Measurements from ENCODE around the gene MNS1.

Gene MNS1

DNA sequence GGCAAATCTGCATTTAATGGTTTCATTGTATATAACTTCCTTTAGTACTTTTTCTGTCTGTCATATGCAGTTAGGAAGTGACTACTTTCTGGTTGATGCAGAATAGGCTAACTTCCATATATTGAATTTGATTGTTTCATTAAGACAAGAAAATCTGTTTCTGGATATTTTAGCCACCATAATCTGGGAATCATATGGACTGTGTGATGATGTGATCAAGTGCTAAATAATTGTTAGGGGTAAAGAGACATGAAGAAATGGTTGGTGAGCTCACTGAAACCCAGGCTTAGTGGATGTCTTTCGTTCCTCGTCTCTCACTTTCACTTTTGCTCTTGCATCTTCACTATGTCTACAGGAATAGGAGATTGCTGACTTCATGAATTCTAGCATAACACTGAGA, 3.5 kb upstream of the MNS1 start:
- Histone ChIP-seq H3K4me3 (ENCODE audit: low read depth, low read length) (no peak overlapping the region), H3K4me1 (ENCODE audit: control insufficient read depth in 1 of 2, insufficient read depth in 2 of 2, low read length in 2 of 2) (no peaks in the 10 kb centered on the region), H3K27me3 (ENCODE audit: insufficient read depth, low read length) (no peaks in the 10 kb centered on the region), H2BK12ac (ENCODE audit: low read length) (no peak overlapping the region), H3K79me2 (ENCODE audit: control insufficient read depth, insufficient read depth, low read length, poor library complexity) (no peaks in the 10 kb centered on the region), H3K23ac (ENCODE audit: low read length) (no peak overlapping the region), H3K9me3 (ENCODE audit: insufficient read depth, low read depth, low read length) (no peaks in the 10 kb centered on the region), H2AK5ac (ENCODE audit: low read length) (no peak overlapping the region), H4K12ac (ENCODE audit: low read depth, low read length) (no peak overlapping the region), H3K4ac (ENCODE audit: low read depth, low read length) (no peak overlapping the region), H4K91ac (ENCODE audit: low read depth, low read length) (no peak overlapping the region), H2AFZ (ENCODE audit: insufficient read depth, low read length, poor library complexity) (no peak overlapping the region), H4K8ac (ENCODE audit: low read depth, low read length) (no peak overlapping the region), H3K18ac (ENCODE audit: low read length) (no peak overlapping the region), H3K14ac (ENCODE audit: low read length) (no peak overlapping the region), H3K79me1 (ENCODE audit: low read length) (no peaks in the 10 kb centered on the region), H2BK120ac (ENCODE audit: insufficient read depth, low read length, poor library complexity) (no peak overlapping the region), H3K9ac (ENCODE audit: low read length) (no peak overlapping the region), H3K4me2 (ENCODE audit: low read length) (no peak overlapping the region), H2BK5ac (ENCODE audit: low read depth, low read length, poor library complexity) (no peak overlapping the region), H3K27ac (ENCODE audit: low read depth, low read length) (no peak overlapping the region), H3K36me3 (ENCODE audit: control insufficient read depth in 1 of 2, insufficient read depth in 2 of 2, low read length in 2 of 2) (no peaks in the 10 kb centered on the region)
- DNase-seq: no peak
- WGBS (ENCODE audit: extremely low coverage, insufficient coverage, insufficient read length): no CpG with 5 or more reads among the region's 2 CpGs

DNA sequence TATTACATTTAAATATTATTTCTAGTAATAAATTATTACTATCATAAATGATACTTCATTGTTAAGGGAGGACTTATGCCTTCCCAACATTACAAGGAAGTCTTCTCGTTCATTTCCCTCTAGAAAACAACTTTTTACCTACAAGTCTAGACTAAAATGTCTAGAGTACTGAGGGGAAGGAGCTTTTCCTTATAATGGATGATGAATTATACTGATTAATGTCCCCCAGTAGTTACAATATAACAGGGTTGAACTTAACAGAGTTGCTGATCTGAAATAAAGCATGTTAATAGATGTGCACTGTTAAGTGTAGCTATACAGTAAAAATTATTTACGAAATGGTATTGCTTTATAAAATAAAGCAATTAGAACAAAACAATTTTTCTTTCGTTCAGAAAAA, 2.7 kb upstream of the MNS1 start:
- Histone ChIP-seq H3K18ac (ENCODE audit: low read length) (no peak overlapping the region), H3K4me2 (ENCODE audit: low read length) (no peak overlapping the region), H3K27me3 (ENCODE audit: insufficient read depth, low read length) (no peaks in the 10 kb centered on the region), H3K9ac (ENCODE audit: low read length) (no peak overlapping the region), H2AFZ (ENCODE audit: insufficient read depth, low read length, poor library complexity) (no peak overlapping the region), H3K23ac (ENCODE audit: low read length) (no peak overlapping the region), H3K14ac (ENCODE audit: low read length) (no peak overlapping the region), H4K8ac (ENCODE audit: low read depth, low read length) (no peak overlapping the region), H2AK5ac (ENCODE audit: low read length) (no peak overlapping the region), H4K12ac (ENCODE audit: low read depth, low read length) (no peak overlapping the region), H3K4me1 (ENCODE audit: control insufficient read depth in 1 of 2, insufficient read depth in 2 of 2, low read length in 2 of 2) (no peaks in the 10 kb centered on the region), H3K9me3 (ENCODE audit: insufficient read depth, low read depth, low read length) (no peaks in the 10 kb centered on the region), H3K27ac (ENCODE audit: low read depth, low read length) (no peak overlapping the region), H3K79me1 (ENCODE audit: low read length) (no peaks in the 10 kb centered on the region), H3K4me3 (ENCODE audit: low read depth, low read length) (no peak overlapping the region), H3K79me2 (ENCODE audit: control insufficient read depth, insufficient read depth, low read length, poor library complexity) (no peaks in the 10 kb centered on the region), H2BK120ac (ENCODE audit: insufficient read depth, low read length, poor library complexity) (no peak overlapping the region), H3K4ac (ENCODE audit: low read depth, low read length) (no peak overlapping the region), H3K36me3 (ENCODE audit: control insufficient read depth in 1 of 2, insufficient read depth in 2 of 2, low read length in 2 of 2) (no peaks in the 10 kb centered on the region), H4K91ac (ENCODE audit: low read depth, low read length) (no peak overlapping the region), H2BK5ac (ENCODE audit: low read depth, low read length, poor library complexity) (no peak overlapping the region), H2BK12ac (ENCODE audit: low read length) (no peak overlapping the region)
- DNase-seq: no peak
- WGBS (ENCODE audit: extremely low coverage, insufficient coverage, insufficient read length): no CpG with 5 or more reads among the region's 3 CpGs

DNA sequence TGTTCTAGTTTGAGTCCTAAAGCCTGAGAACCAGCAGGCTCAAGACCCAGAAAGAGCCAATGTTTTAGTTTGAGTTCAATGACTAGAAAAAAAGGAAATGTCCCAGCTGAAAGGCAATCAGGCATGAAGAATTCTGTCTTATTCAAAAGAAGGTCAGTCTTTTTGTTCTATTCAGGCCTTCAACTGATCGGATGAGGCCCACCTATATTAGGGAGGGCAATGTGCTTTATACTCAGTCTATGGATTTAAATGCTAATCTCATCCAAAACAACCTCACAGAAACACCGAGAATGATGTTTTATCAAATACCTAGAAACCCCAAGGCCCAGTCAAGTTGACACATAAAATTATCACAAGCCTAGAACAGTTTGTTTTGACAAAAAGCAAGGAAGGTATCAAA, 4.0 kb downstream of the MNS1 start:
- no peak overlapping the region for H3K27ac ChIP-seq (ENCODE audit: low read depth, low read length)
- no CpG with 5 or more reads among the region's 2 CpGs for WGBS (ENCODE audit: extremely low coverage, insufficient coverage, insufficient read length)
- H2AK5ac ChIP-seq (ENCODE audit: low read length): no peak overlapping the region
- no peak overlapping the region for H2BK12ac ChIP-seq (ENCODE audit: low read length)
- no peaks in the 10 kb centered on the region for H3K4me1 ChIP-seq (ENCODE audit: control insufficient read depth in 1 of 2, insufficient read depth in 2 of 2, low read length in 2 of 2)
- H3K79me1 ChIP-seq (ENCODE audit: low read length): no peaks in the 10 kb centered on the region
- no peak overlapping the region for H3K18ac ChIP-seq (ENCODE audit: low read length)
- H2AFZ ChIP-seq (ENCODE audit: insufficient read depth, low read length, poor library complexity): no peak overlapping the region
- no peak overlapping the region for H4K91ac ChIP-seq (ENCODE audit: low read depth, low read length)
- no peak overlapping the region for H2BK5ac ChIP-seq (ENCODE audit: low read depth, low read length, poor library complexity)
- DNase-seq: no peak
- H3K14ac ChIP-seq (ENCODE audit: low read length): no peak overlapping the region
- H3K9ac ChIP-seq (ENCODE audit: low read length): no peak overlapping the region
- no peaks in the 10 kb centered on the region for H3K36me3 ChIP-seq (ENCODE audit: control insufficient read depth in 1 of 2, insufficient read depth in 2 of 2, low read length in 2 of 2)
- no peak overlapping the region for H3K4me3 ChIP-seq (ENCODE audit: low read depth, low read length)
- H3K23ac ChIP-seq (ENCODE audit: low read length): no peak overlapping the region
- H3K9me3 ChIP-seq (ENCODE audit: insufficient read depth, low read depth, low read length): no peaks in the 10 kb centered on the region
- no peak overlapping the region for H4K8ac ChIP-seq (ENCODE audit: low read depth, low read length)
- H3K27me3 ChIP-seq (ENCODE audit: insufficient read depth, low read length): no peaks in the 10 kb centered on the region
- H3K4ac ChIP-seq (ENCODE audit: low read depth, low read length): no peak overlapping the region
- H4K12ac ChIP-seq (ENCODE audit: low read depth, low read length): no peak overlapping the region
- no peak overlapping the region for H3K4me2 ChIP-seq (ENCODE audit: low read length)
- no peaks in the 10 kb centered on the region for H3K79me2 ChIP-seq (ENCODE audit: control insufficient read depth, insufficient read depth, low read length, poor library complexity)
- no peak overlapping the region for H2BK120ac ChIP-seq (ENCODE audit: insufficient read depth, low read length, poor library complexity)

DNA sequence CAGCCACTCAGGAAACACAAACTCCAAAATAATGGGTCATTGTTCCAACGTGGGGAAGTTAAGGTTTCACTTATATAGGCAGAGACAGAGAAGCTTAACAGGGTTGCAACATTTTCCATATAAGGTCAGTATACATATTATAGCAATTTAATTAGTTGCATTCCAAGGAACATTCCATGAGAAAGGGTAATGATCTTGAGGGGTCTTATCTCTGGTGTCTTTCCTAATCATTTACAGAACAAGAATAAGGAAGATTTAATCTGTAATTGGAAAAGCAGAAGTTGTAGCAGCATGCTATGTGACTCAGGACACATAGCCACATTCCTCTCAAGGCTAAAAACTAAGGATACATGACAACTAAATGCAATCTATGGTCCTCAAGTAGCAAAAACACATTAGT, 4.9 kb downstream of the MNS1 start:
- Histone ChIP-seq H3K9ac (ENCODE audit: low read length) (no peak overlapping the region), H3K27ac (ENCODE audit: low read depth, low read length) (no peak overlapping the region), H3K23ac (ENCODE audit: low read length) (no peak overlapping the region), H3K79me2 (ENCODE audit: control insufficient read depth, insufficient read depth, low read length, poor library complexity) (no peaks in the 10 kb centered on the region), H3K4me1 (ENCODE audit: control insufficient read depth in 1 of 2, insufficient read depth in 2 of 2, low read length in 2 of 2) (no peaks in the 10 kb centered on the region), H3K18ac (ENCODE audit: low read length) (no peak overlapping the region), H3K4me2 (ENCODE audit: low read length) (no peak overlapping the region), H3K4me3 (ENCODE audit: low read depth, low read length) (no peak overlapping the region), H2BK120ac (ENCODE audit: insufficient read depth, low read length, poor library complexity) (no peak overlapping the region), H3K27me3 (ENCODE audit: insufficient read depth, low read length) (no peaks in the 10 kb centered on the region), H3K4ac (ENCODE audit: low read depth, low read length) (no peak overlapping the region), H3K79me1 (ENCODE audit: low read length) (no peaks in the 10 kb centered on the region), H3K14ac (ENCODE audit: low read length) (no peak overlapping the region), H2BK12ac (ENCODE audit: low read length) (no peak overlapping the region), H2BK5ac (ENCODE audit: low read depth, low read length, poor library complexity) (no peak overlapping the region), H4K91ac (ENCODE audit: low read depth, low read length) (no peak overlapping the region), H3K9me3 (ENCODE audit: insufficient read depth, low read depth, low read length) (no peaks in the 10 kb centered on the region), H4K12ac (ENCODE audit: low read depth, low read length) (no peak overlapping the region), H2AK5ac (ENCODE audit: low read length) (no peak overlapping the region), H4K8ac (ENCODE audit: low read depth, low read length) (no peak overlapping the region), H2AFZ (ENCODE audit: insufficient read depth, low read length, poor library complexity) (no peak overlapping the region), H3K36me3 (ENCODE audit: control insufficient read depth in 1 of 2, insufficient read depth in 2 of 2, low read length in 2 of 2) (no peaks in the 10 kb centered on the region)
- no peak for DNase-seq
- no CpG with 5 or more reads among the region's 1 CpG for WGBS (ENCODE audit: extremely low coverage, insufficient coverage, insufficient read length)

Measured in trophoblast cell (in vitro differentiated cells and primary cell).